Adrenal gland (tissue), 12 donors: ENCODE data around the gene HOXA3. TPM values are rescaled to one million over a fixed set of nuclear protein-coding genes. Genes with fewer than 3 reads are reported as not detected.

Experiments used
- DNase-seq, 7 donors: peaks; one replicate each; pipeline ENCODE4 v3.0.0-alpha.2; 2019 to 2020
- H3K27ac ChIP-seq, 5 donors: fragments of 200-600 bp; sonication (generic) in 4 of 5; 1 replicate in 3 of 5; 2 replicates in 2 of 5; pipeline versions ENCODE4 v1.5.1 to v1.8.0; 2016 to 2020; ENCODE audit warnings: mild to moderate bottlenecking in 1 of 5
- H3K27me3 ChIP-seq: fragments of 200-600 bp; 2 replicates; pipeline ENCODE4 v1.8.0; 2021
- H3K36me3 ChIP-seq, 2 donors: fragments of 200-600 bp; replicated peaks in 1 of 2; 1 replicate in 1 of 2; 2 replicates in 1 of 2; pipeline versions ENCODE4 v1.5.1 to v1.8.0; 2018 to 2022
- H3K4me1 ChIP-seq, 2 donors: fragments of 200-600 bp; replicated peaks in 1 of 2; 1 replicate in 1 of 2; 2 replicates in 1 of 2; pipeline versions ENCODE4 v1.5.1 to v1.8.0; 2018 to 2021
- H3K4me3 ChIP-seq, 4 donors: fragments of 200-600 bp; sonication (generic) in 3 of 4; one replicate each; pipeline ENCODE4 v1.5.1; 2016 to 2018
- H3K9me3 ChIP-seq, 3 donors: fragments of 200-600 bp; sonication (generic) in 1 of 3; replicated peaks in 1 of 3; 1 replicate in 2 of 3; 2 replicates in 1 of 3; pipeline versions ENCODE4 v1.5.1 to v1.8.0; 2016 to 2021
- POLR2A ChIP-seq, 2 donors: fragments of 450-650 bp; IDR thresholded peaks; one replicate each; pipeline ENCODE4 v1.6.1; 2017; ENCODE audit warnings: antibody characterized with exemption in 2 of 2, mild to moderate bottlenecking in 2 of 2, moderate library complexity in 1 of 2
- WGBS, 4 donors: extraction: QIAGEN DNeasy Blood & Tissue Kit in 2 of 4; methylation state at CpG; one replicate each; pipeline versions ENCODE4 v1.1.5 to v1.1.7; 2013 to 2017; 5-methylcytosine and 5-hydroxymethylcytosine counted together
- intact Hi-C, 2 donors: fragments of 100-400 bp; cut with DNase I; formaldehyde crosslinking; loops; one replicate each; pipeline versions ENCODE4 v1.14.1 to v1.15.0; 2022 to 2023
- microRNA counts, 2 donors: library from miRNA; unstranded; fragments of <30 nt; microRNA quantifications; one replicate each; lab custom pipeline; 2016
- microRNA-seq, 3 donors: library from miRNA; unstranded; fragments of <30 nt; microRNA quantifications; one replicate each; pipeline ENCODE4, GENCODE V29; 2017 to 2020
- polyA plus RNA-seq, 3 donors: library from polyadenylated mRNA; stranded (reverse); fragments of 200-250 nt in 2 of 3; fragments of 350-450 nt in 1 of 3; fragmentation: Illumina TruSeq in 1 of 3; extraction: RNeasy Lipid Tissue Mini Kit (QIAGEN cat#74804) in 1 of 3; gene quantifications; one replicate each; pipeline ENCODE4 v1.2.3, GENCODE V29; 2013 to 2014
- small RNA-seq, 2 donors: library from RNA; depleted of rRNA; stranded (forward); fragments of <200 nt; gene quantifications; one replicate each; pipeline ENCODE3, GENCODE V24; 2016
- total RNA-seq, 9 donors: library from RNA; depleted of rRNA in 4 of 9; stranded (reverse); fragments of >200 nt in 4 of 9; fragments of 120-200 nt in 1 of 9; fragmentation: NEBNext Ultra II Directional in 1 of 9; extraction: Animal tissue kit (Norgen Biotek cat#: 25700) in 1 of 9; gene quantifications; one replicate each; pipeline versions ENCODE4 v1.1.0 to v1.2.4, GENCODE V29; 2013 to 2023
- TF ChIP-seq, protein P1 (sequence below), 6 experiments: fragments of 450-650 bp in 4 of 6; fragments of 200-600 bp in 2 of 6; sonication (generic) in 1 of 6; IDR thresholded peaks; 1 replicate in 5 of 6; 2 replicates in 1 of 6; pipeline versions ENCODE4 v1.5.1 to v1.8.0; 2016 to 2021; ENCODE audit warnings: antibody characterized with exemption in 6 of 6, mild to moderate bottlenecking in 2 of 6, moderate library complexity in 1 of 6
- donor health status: healthy with polysubstance abuse.
- donor health status: Bipolar disorder and iron deficiency.
- donor health status: DM: yes; HTN: yes; CAD: no.
- donor health status: DM: no; HTN: no; CAD: no.
- donor health status: DM: no; HTN: no; CAD: no.
- donor health status: DM: yes; HTN: yes; CAD: no.

HOXA3 gene
- total and polyA plus RNA-seq, 12 donors: 1.0 to 32.7 (median 3.8) TPM

DNA sequence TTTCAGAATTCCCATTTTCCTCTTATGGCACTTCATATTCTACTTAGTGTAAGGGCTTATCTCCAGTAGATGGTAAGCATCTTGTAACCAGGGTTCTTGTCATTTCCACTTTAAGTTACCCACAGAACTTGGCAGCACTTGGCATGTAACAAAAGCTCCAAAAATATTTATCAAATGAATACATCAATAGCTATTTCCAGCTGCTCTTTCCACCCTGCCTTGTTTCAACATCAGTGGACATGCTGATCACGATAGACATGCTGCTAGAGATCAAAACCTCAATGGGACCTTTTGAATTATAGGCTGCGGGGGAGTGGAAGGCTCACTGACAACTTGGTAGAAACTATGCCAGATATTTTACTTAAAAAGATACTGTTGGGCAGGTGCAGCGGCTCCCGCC is 89.4 kb downstream of the HOXA3 start:
- Histone ChIP-seq H3K27ac (no peak overlapping the region), H3K27me3 (no peaks in the 10 kb centered on the region), H3K36me3 (no peaks in the 10 kb centered on the region), H3K9me3 (no peaks in the 10 kb centered on the region), H3K4me3 (no peak overlapping the region), H3K4me1 (no peaks in the 10 kb centered on the region)
- DNase-seq: no peak
- 92 to 95% (median 93%) methylated on average over 4 of the region's 4 CpGs for WGBS, 4 donors
- TF ChIP-seq, protein P1, sequence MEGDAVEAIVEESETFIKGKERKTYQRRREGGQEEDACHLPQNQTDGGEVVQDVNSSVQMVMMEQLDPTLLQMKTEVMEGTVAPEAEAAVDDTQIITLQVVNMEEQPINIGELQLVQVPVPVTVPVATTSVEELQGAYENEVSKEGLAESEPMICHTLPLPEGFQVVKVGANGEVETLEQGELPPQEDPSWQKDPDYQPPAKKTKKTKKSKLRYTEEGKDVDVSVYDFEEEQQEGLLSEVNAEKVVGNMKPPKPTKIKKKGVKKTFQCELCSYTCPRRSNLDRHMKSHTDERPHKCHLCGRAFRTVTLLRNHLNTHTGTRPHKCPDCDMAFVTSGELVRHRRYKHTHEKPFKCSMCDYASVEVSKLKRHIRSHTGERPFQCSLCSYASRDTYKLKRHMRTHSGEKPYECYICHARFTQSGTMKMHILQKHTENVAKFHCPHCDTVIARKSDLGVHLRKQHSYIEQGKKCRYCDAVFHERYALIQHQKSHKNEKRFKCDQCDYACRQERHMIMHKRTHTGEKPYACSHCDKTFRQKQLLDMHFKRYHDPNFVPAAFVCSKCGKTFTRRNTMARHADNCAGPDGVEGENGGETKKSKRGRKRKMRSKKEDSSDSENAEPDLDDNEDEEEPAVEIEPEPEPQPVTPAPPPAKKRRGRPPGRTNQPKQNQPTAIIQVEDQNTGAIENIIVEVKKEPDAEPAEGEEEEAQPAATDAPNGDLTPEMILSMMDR (IDR thresholded peaks at IDR 0.05): no peak
- no peak for TF ChIP-seq POLR2A (IDR thresholded peaks at IDR 0.05)
- intact Hi-C loops: no loop called here

MicroRNAs within 50 kb of the gene (microRNA counts, 767-probe panel; counts per million panel counts)
- 0 counts per million in 2 donors for microRNA hsa-miR-196b-5p (lab: Ali Mortazavi, UCI)

Small RNAs within 50 kb of the gene (microRNA-seq; reads per million reads assigned to microRNA genes)
- 316 to 626 (median 352) reads per million in 3 donors for gene MIR196B

Small RNAs within 50 kb of the gene (small RNA-seq; reads per million reads assigned to genes)
- 0 reads per million in 2 donors for gene AC004080.5
- 0 reads per million in 2 donors for gene RF01977
- 0 reads per million in 2 donors for gene RF02140
- gene RF02141: 0 reads per million in 2 donors

Other genes starting within 250 kb of the HOXA3 start
- 1 to 10 TPM in 3 of 9 donors, under 1 TPM in 5, not detected in 1; 0.18 to 4.4 (median 0.90) TPM for gene HOXA1, start 56.6 kb downstream of the HOXA3 start, total RNA-seq
- gene HOXA1, start 56.6 kb downstream of the HOXA3 start, polyA plus RNA-seq: under 1 TPM; 0.30 to 0.97 (median 0.32) TPM
- gene HOXA2, start 49.9 kb downstream of the HOXA3 start, total RNA-seq: 1 to 10 TPM in 6 of 9 donors, under 1 TPM in 2, not detected in 1; 0.41 to 5.7 (median 1.2) TPM
- gene HOXA2, start 49.9 kb downstream of the HOXA3 start, polyA plus RNA-seq: 1 to 10 TPM; 1.2 to 2.8 (median 2.0) TPM
- 10 to 100 TPM in 1 of 9 donors, 1 to 10 TPM in 8; 3.3 to 10.9 (median 5.1) TPM for gene HOXA4, start 21.8 kb downstream of the HOXA3 start, total RNA-seq
- 10 to 100 TPM in 2 of 3 donors, 1 to 10 TPM in 1; 9.3 to 12.6 (median 11.3) TPM for gene HOXA4, start 21.8 kb downstream of the HOXA3 start, polyA plus RNA-seq
- gene HOXA5, start 8.9 kb downstream of the HOXA3 start, total RNA-seq: 100 to 1,000 TPM in 1 of 9 donors, 10 to 100 TPM in 8; 39.2 to 132 (median 64.3) TPM
- gene HOXA5, start 8.9 kb downstream of the HOXA3 start, polyA plus RNA-seq: 10 to 100 TPM; 21.8 to 42.0 (median 25.9) TPM
- 10 to 100 TPM in 7 of 9 donors, 1 to 10 TPM in 2; 6.7 to 27.2 (median 16.1) TPM for gene HOXA6, start 4.8 kb downstream of the HOXA3 start, total RNA-seq
- 1 to 10 TPM; 1.3 to 5.6 (median 1.4) TPM for gene HOXA6, start 4.8 kb downstream of the HOXA3 start, polyA plus RNA-seq
- 10 to 100 TPM in 8 of 9 donors, 1 to 10 TPM in 1; 7.9 to 39.1 (median 23.4) TPM for gene HOXA7, start 4.1 kb upstream of the HOXA3 start, total RNA-seq
- 10 to 100 TPM in 2 of 3 donors, 1 to 10 TPM in 1; 9.7 to 25.3 (median 12.4) TPM for gene HOXA7, start 4.1 kb upstream of the HOXA3 start, polyA plus RNA-seq
- gene HOXA9, start 13.0 kb upstream of the HOXA3 start, total RNA-seq: 10 to 100 TPM in 6 of 9 donors, 1 to 10 TPM in 3; 2.6 to 20.1 (median 12.4) TPM
- gene HOXA9, start 13.0 kb upstream of the HOXA3 start, polyA plus RNA-seq: 10 to 100 TPM in 1 of 3 donors, 1 to 10 TPM in 2; 2.7 to 26.7 (median 4.4) TPM
- 10 to 100 TPM in 6 of 9 donors, 1 to 10 TPM in 2, under 1 TPM in 1; 0.11 to 14.7 (median 11.6) TPM for gene HOXA10, start 21.7 kb upstream of the HOXA3 start, total RNA-seq
- 10 to 100 TPM in 1 of 3 donors, 1 to 10 TPM in 2; 3.8 to 14.1 (median 4.2) TPM for gene HOXA10, start 21.7 kb upstream of the HOXA3 start, polyA plus RNA-seq
- 1 to 10 TPM in 5 of 9 donors, under 1 TPM in 2, not detected in 2; 0.13 to 2.4 (median 1.2) TPM for gene HOXA11, start 32.6 kb upstream of the HOXA3 start, total RNA-seq
- gene HOXA11, start 32.6 kb upstream of the HOXA3 start, polyA plus RNA-seq: 1 to 10 TPM in 1 of 3 donors, under 1 TPM in 2; 0.20 to 3.0 (median 0.40) TPM
- 1 to 10 TPM in 1 of 9 donors, under 1 TPM in 7, not detected in 1; 0.19 to 1.4 (median 0.62) TPM for gene HOXA13, start 47.5 kb upstream of the HOXA3 start, total RNA-seq
- 1 to 10 TPM in 1 of 3 donors, under 1 TPM in 2; 0.17 to 1.1 (median 0.24) TPM for gene HOXA13, start 47.5 kb upstream of the HOXA3 start, polyA plus RNA-seq
- gene EVX1, start 90.2 kb upstream of the HOXA3 start, total RNA-seq: 1 to 10 TPM in 6 of 9 donors, under 1 TPM in 1, not detected in 2; 0.69 to 8.7 (median 1.3) TPM
- gene EVX1, start 90.2 kb upstream of the HOXA3 start, polyA plus RNA-seq: under 1 TPM; 0.64 to 0.97 (median 0.88) TPM